ENCODE measurements around the gene ZDHHC20.

ZDHHC20 gene

GRCh38 chr13:21330126-21330861 lies 128.8 kb downstream of the ZDHHC20 start:
- peak overlapping the region; percentile 8; the same call in 1 of the 2 replicates for H3K4me3 ChIP-seq (ENCODE audit: low read depth, low read length)
- TF ChIP-seq CTCF (IDR thresholded peaks at IDR 0.05; ENCODE audit: low read depth, low read length, missing control alignments): no peak
- peak; percentile 39 for DNase-seq (ENCODE audit: low read depth)

GRCh38 chr13:21328836-21329477 lies 130.1 kb downstream of the ZDHHC20 start:
- H3K4me3 ChIP-seq (ENCODE audit: low read depth, low read length): no peak overlapping the region
- no peak for DNase-seq (ENCODE audit: low read depth)
- no peak for TF ChIP-seq CTCF (IDR thresholded peaks at IDR 0.05; ENCODE audit: low read depth, low read length, missing control alignments)

- DNase-seq (ENCODE audit: low read depth): no peak
- no peak overlapping the region for H3K4me3 ChIP-seq (ENCODE audit: low read depth, low read length)
- no peak for TF ChIP-seq CTCF (IDR thresholded peaks at IDR 0.05; ENCODE audit: low read depth, low read length, missing control alignments)
Observed at GRCh38 chr13:21328201-21328600, 130.9 kb downstream of the ZDHHC20 start.

GRCh38 chr13:21326155-21327031 lies 132.7 kb downstream of the ZDHHC20 start:
- no peak for TF ChIP-seq CTCF (IDR thresholded peaks at IDR 0.05; ENCODE audit: low read depth, low read length, missing control alignments)
- DNase-seq (ENCODE audit: low read depth): no peak
- H3K4me3 ChIP-seq (ENCODE audit: low read depth, low read length): no peak overlapping the region

- TF ChIP-seq CTCF (IDR thresholded peaks at IDR 0.05; ENCODE audit: low read depth, low read length, missing control alignments): no peak
- no peak for DNase-seq (ENCODE audit: low read depth)
- H3K4me3 ChIP-seq (ENCODE audit: low read depth, low read length): no peak overlapping the region
Observed at GRCh38 chr13:21324803-21325202, 134.3 kb downstream of the ZDHHC20 start.

- no peak for DNase-seq (ENCODE audit: low read depth)
- TF ChIP-seq CTCF (IDR thresholded peaks at IDR 0.05; ENCODE audit: low read depth, low read length, missing control alignments): no peak
- H3K4me3 ChIP-seq (ENCODE audit: low read depth, low read length): no peak overlapping the region
Observed at GRCh38 chr13:21322988-21323387, 136.1 kb downstream of the ZDHHC20 start.

All from GM12864 (cell line).